Transverse colon (tissue), 4 donors: ENCODE measurements around the gene CCM2. TPM values are rescaled to one million over a fixed set of nuclear protein-coding genes. Genes with fewer than 3 reads are reported as not detected.
A peak's percentile ranks its signal among the peaks of the same experiment; 100 is the strongest.
"Not testable (repeated sequence)": the region's sequence is repeated elsewhere in the genome, so short reads cannot be mapped to it uniquely, and the experiment has no call there.

Experiments
- DNase-seq: peaks from one replicate; pipeline ENCODE4 v3.0.0-alpha.2; 2019
- H3K27ac ChIP-seq, 4 donors: fragments of 200-600 bp; sonication (generic); 2 replicates each; pipeline ENCODE4 v1.5.1; 2016 to 2018; ENCODE audit warnings: inconsistent platforms in 4 of 4
- H3K27me3 ChIP-seq: fragments of 200-600 bp; sonication (generic); 2 replicates; pipeline ENCODE4 v1.5.1; 2017; ENCODE audit warnings: inconsistent platforms
- H3K36me3 ChIP-seq, 4 donors: fragments of 200-600 bp; sonication (generic); 2 replicates each; pipeline ENCODE4 v1.5.1; 2017 to 2019; ENCODE audit warnings: inconsistent platforms in 4 of 4
- H3K4me1 ChIP-seq, 4 donors: fragments of 200-600 bp; sonication (generic); 2 replicates each; pipeline ENCODE4 v1.5.1; 2017 to 2020; ENCODE audit warnings: inconsistent platforms in 4 of 4
- H3K4me3 ChIP-seq, 4 donors: fragments of 200-600 bp; sonication (generic); 1 replicate in 1 of 4; 2 replicates in 3 of 4; pipeline versions ENCODE4 v1.5.1 to v1.6.1; 2017 to 2019; ENCODE audit warnings: inconsistent platforms in 4 of 4
- H3K9me3 ChIP-seq, 2 donors: fragments of 200-600 bp; sonication (generic); 2 replicates each; pipeline ENCODE4 v1.5.1; 2017 to 2019; ENCODE audit warnings: inconsistent platforms in 2 of 2
- CTCF ChIP-seq, 5 experiments: fragments of 200-600 bp in 3 of 5; fragments of 450-650 bp in 2 of 5; sonication (generic) in 3 of 5; IDR thresholded peaks; 1 replicate in 2 of 5; 2 replicates in 3 of 5; pipeline ENCODE4 v1.5.1; 2016 to 2017; ENCODE audit warnings: antibody characterized with exemption in 5 of 5, inconsistent platforms in 3 of 5, mild to moderate bottlenecking in 2 of 5, moderate library complexity in 1 of 5
- EP300 ChIP-seq: sonication (generic); formaldehyde crosslinking; IDR thresholded peaks from one replicate; pipeline ENCODE4 v1.6.1; 2017; ENCODE audit warnings: antibody characterized with exemption, low read depth
- POLR2A ChIP-seq: fragments of 450-650 bp; IDR thresholded peaks from one replicate; pipeline ENCODE4 v1.6.1; 2016; ENCODE audit warnings: antibody characterized with exemption, mild to moderate bottlenecking, moderate library complexity
- POLR2AphosphoS5 ChIP-seq, 3 donors: sonication (generic); formaldehyde crosslinking; IDR thresholded peaks; one replicate each; pipeline ENCODE4 v1.6.1; 2016; ENCODE audit warnings: antibody characterized with exemption in 3 of 3
- WGBS, 2 donors: methylation state at CpG; one replicate each; pipeline ENCODE4 v1.1.5; 2018; ENCODE audit warnings: low coverage in 1 of 2; 5-methylcytosine and 5-hydroxymethylcytosine counted together
- in situ Hi-C, 4 donors: fragments of 200-750 bp; cut with MboI; loops; one replicate each; pipeline versions ENCODE4 v1.15.0 to v1.15.1; 2017; ENCODE audit warnings: low sequenced_read_pairs in 3 of 4, low pct_ligation_motif_present in 1 of 4, low pct_unique_long_range_greater_than_20kb in 1 of 4
- intact Hi-C: fragments of 100-400 bp; cut with DNase I; formaldehyde crosslinking; loops from one replicate; pipeline ENCODE4 v1.15.1; 2023; ENCODE audit warnings: low total_unique reads
- total RNA-seq, 4 donors: library from RNA; depleted of rRNA; stranded (reverse); fragments of >200 nt; gene quantifications; one replicate each; pipeline ENCODE4 v1.1.0, GENCODE V29; 2016

CCM2 gene
- total RNA-seq, 4 donors from 2014 or later, result 40.4 to 76.4 (median 47.8) TPM

GRCh38 chr7:44989132-44989531, 10.9 kb upstream of the CCM2 start:
- no peaks in the 10 kb centered on the region for H3K36me3 ChIP-seq
- in situ Hi-C loops (no loop called here), intact Hi-C loops (no loop called here)
- no peak overlapping the region for H3K4me3 ChIP-seq
- no peaks in the 10 kb centered on the region for H3K9me3 ChIP-seq
- H3K4me1 ChIP-seq, result peaks cover 7 to 20% (median 14%) of the 10 kb centered on the region in 4 donors
- H3K27me3 ChIP-seq, result no peaks in the 10 kb centered on the region
- no peak for DNase-seq
- TF ChIP-seq EP300 (no peak), POLR2A (no peak), CTCF (IDR thresholded peaks at IDR 0.05) (no peak), POLR2AphosphoS5 (IDR thresholded peaks at IDR 0.05) (no peak)
- 88% methylated on average over 3 of the region's 3 CpGs; no CpG with 5 or more reads in 1 of the 2 donors for WGBS, 2 donors
- H3K27ac ChIP-seq, result no peak overlapping the region

GRCh38 chr7:44990109-44991023, 9.6 kb upstream of the CCM2 start:
- Histone ChIP-seq H3K4me1 (peaks cover 1 to 16% (median 9%) of the 10 kb centered on the region in 4 donors), H3K4me3 (no peak overlapping the region), H3K27me3 (no peaks in the 10 kb centered on the region), H3K27ac (no peak overlapping the region), H3K36me3 (no peaks in the 10 kb centered on the region), H3K9me3 (no peaks in the 10 kb centered on the region)
- intact Hi-C loops (loop anchor here (10.0 kb wide), 1 partner anchor 396 kb away; no protein-coding TSS in a partner anchor), in situ Hi-C loops (no loop called here)
- DNase-seq, result no peak
- TF ChIP-seq POLR2A (no peak), POLR2AphosphoS5 (IDR thresholded peaks at IDR 0.05) (no peak), EP300 (no peak), CTCF (IDR thresholded peaks at IDR 0.05) (no peak)
- WGBS, 2 donors, result 78 to 79% methylated on average over 6 to 9 of the region's 9 CpGs

- in situ Hi-C loops, H3K9me3 ChIP-seq: not testable (repeated sequence)
Observed at GRCh38 chr7:44992004-44992795, 7.8 kb upstream of the CCM2 start.

GRCh38 chr7:44994877-44995554, 5.0 kb upstream of the CCM2 start:
- Histone ChIP-seq H3K4me3 (no peak overlapping the region), H3K27ac (peak overlapping the region in 2 of 4 donors; percentile 19 to 31), H3K4me1 (peaks cover 0 to 17% (median 4%) of the 10 kb centered on the region in 4 donors), H3K36me3 (no peaks in the 10 kb centered on the region), H3K9me3 (no peaks in the 10 kb centered on the region), H3K27me3 (no peaks in the 10 kb centered on the region)
- WGBS, 2 donors, result 44 to 50% methylated on average over 4 to 5 of the region's 5 CpGs
- intact Hi-C loops (loop anchor here (10.0 kb wide), 1 partner anchor 400 kb away; no protein-coding TSS in a partner anchor), in situ Hi-C loops (no loop called here)
- TF ChIP-seq POLR2AphosphoS5 (IDR thresholded peaks at IDR 0.05) (no peak), EP300 (no peak), POLR2A (no peak), CTCF (IDR thresholded peaks at IDR 0.05) (no peak)
- DNase-seq, result no peak

More at GRCh38 chr7:44992004-44992795, 7.8 kb upstream of the CCM2 start:
- H3K36me3 ChIP-seq, H3K27ac ChIP-seq, DNase-seq, H3K4me3 ChIP-seq, H3K27me3 ChIP-seq: not testable (repeated sequence)
- H3K4me1 ChIP-seq, result peaks cover 0 to 10% (median 4%) of the 10 kb centered on the region in 4 donors
- intact Hi-C loops, result loop anchor here (10.0 kb wide), 1 partner anchor 397 kb away; no protein-coding TSS in a partner anchor
- WGBS, 2 donors, result 83 to 89% methylated on average over 2 to 21 of the region's 21 CpGs
